Measurements from ENCODE around the gene DYNC1I1.

The DYNC1I1 gene

DNA sequence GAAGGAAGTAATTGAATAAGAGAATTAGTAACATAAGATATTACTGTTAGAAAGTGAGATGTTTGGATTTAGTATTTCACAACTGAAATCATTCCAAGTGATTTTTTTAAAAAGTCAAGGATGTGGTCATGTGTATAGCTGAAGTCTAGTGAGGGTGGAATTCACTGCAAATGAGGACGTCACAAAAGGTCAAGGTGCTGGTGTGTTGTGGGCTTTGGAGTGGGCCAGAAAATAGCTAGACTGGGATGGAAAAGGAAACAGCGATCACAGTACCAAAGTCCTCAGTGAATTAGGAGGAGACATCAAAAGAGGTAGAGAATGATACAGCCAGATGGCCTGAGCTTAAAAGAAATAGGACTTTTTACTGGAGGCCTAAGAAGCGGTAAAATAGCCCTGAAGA, 272.8 kb downstream of the DYNC1I1 start:
- TF ChIP-seq FOXP2 (optimal IDR thresholded peaks at IDR 0.05; ENCODE audit: borderline replicate concordance, extremely low read depth, extremely low read length, insufficient read depth), result no peak
- TF ChIP-seq POLR2AphosphoS5 (IDR thresholded peaks at IDR 0.05; ENCODE audit: low read depth, low read length), result no peak
- TF ChIP-seq, protein P1, sequence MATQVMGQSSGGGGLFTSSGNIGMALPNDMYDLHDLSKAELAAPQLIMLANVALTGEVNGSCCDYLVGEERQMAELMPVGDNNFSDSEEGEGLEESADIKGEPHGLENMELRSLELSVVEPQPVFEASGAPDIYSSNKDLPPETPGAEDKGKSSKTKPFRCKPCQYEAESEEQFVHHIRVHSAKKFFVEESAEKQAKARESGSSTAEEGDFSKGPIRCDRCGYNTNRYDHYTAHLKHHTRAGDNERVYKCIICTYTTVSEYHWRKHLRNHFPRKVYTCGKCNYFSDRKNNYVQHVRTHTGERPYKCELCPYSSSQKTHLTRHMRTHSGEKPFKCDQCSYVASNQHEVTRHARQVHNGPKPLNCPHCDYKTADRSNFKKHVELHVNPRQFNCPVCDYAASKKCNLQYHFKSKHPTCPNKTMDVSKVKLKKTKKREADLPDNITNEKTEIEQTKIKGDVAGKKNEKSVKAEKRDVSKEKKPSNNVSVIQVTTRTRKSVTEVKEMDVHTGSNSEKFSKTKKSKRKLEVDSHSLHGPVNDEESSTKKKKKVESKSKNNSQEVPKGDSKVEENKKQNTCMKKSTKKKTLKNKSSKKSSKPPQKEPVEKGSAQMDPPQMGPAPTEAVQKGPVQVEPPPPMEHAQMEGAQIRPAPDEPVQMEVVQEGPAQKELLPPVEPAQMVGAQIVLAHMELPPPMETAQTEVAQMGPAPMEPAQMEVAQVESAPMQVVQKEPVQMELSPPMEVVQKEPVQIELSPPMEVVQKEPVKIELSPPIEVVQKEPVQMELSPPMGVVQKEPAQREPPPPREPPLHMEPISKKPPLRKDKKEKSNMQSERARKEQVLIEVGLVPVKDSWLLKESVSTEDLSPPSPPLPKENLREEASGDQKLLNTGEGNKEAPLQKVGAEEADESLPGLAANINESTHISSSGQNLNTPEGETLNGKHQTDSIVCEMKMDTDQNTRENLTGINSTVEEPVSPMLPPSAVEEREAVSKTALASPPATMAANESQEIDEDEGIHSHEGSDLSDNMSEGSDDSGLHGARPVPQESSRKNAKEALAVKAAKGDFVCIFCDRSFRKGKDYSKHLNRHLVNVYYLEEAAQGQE (IDR thresholded peaks at IDR 0.05; ENCODE audit: insufficient read depth in 1 of 2, low read depth in 2 of 2, low read length in 2 of 2), result no peak
- no peak for TF ChIP-seq TAF1 (IDR thresholded peaks at IDR 0.05; ENCODE audit: borderline replicate concordance, insufficient read depth, low read length)
- TF ChIP-seq SIN3A (IDR thresholded peaks at IDR 0.05; ENCODE audit: borderline replicate concordance, insufficient read depth, low read length), result no peak

DNA sequence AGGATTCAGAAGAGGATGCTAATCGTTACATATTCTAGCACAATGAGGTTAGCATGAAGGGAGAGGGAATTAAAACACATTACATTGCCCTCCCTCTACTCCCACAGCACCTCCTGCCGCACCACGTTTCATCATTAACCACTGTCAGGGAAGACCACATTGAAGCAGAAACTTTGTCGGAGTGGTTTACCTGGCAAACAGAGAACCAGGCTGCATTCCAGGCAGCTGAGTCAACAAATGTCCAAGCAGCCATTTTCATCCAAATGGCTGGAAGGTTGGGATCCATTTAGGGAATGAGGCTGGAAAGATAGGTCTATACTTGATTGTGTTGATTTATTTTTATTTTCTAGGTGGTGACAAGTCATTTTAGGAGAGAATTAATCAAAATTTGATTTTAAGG, 273.6 kb downstream of the DYNC1I1 start:
- TF ChIP-seq, protein P1 (IDR thresholded peaks at IDR 0.05; ENCODE audit: insufficient read depth in 1 of 2, low read depth in 2 of 2, low read length in 2 of 2), result no peak
- no peak for TF ChIP-seq TAF1 (IDR thresholded peaks at IDR 0.05; ENCODE audit: borderline replicate concordance, insufficient read depth, low read length)
- TF ChIP-seq SIN3A (IDR thresholded peaks at IDR 0.05; ENCODE audit: borderline replicate concordance, insufficient read depth, low read length), result no peak
- TF ChIP-seq POLR2AphosphoS5 (IDR thresholded peaks at IDR 0.05; ENCODE audit: low read depth, low read length), result no peak
- no peak for TF ChIP-seq FOXP2 (optimal IDR thresholded peaks at IDR 0.05; ENCODE audit: borderline replicate concordance, extremely low read depth, extremely low read length, insufficient read depth)

DNA sequence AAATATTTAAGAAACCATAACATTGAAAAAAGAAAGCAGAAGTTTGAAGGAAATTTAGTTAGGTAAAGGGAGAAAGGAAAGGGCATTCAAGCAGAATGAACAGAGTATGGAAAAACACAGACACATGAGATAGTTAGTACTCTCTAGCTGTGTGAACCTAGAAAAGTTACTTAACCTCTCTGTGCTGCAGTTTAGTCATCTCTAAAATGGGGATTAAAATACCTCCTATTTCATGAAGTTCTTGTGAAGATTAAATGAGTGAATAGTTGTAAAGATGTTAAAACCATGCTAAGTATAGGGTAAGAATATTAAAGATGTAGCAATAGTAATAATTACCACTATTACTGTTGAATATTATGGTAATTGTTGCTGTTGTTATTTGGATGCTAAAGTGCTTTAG, 279.9 kb downstream of the DYNC1I1 start:
- no peak for TF ChIP-seq FOXP2 (optimal IDR thresholded peaks at IDR 0.05; ENCODE audit: borderline replicate concordance, extremely low read depth, extremely low read length, insufficient read depth)
- TF ChIP-seq POLR2AphosphoS5 (IDR thresholded peaks at IDR 0.05; ENCODE audit: low read depth, low read length), result no peak
- TF ChIP-seq TAF1 (IDR thresholded peaks at IDR 0.05; ENCODE audit: borderline replicate concordance, insufficient read depth, low read length), result no peak
- TF ChIP-seq SIN3A (IDR thresholded peaks at IDR 0.05; ENCODE audit: borderline replicate concordance, insufficient read depth, low read length), result no peak
- TF ChIP-seq, protein P1 (IDR thresholded peaks at IDR 0.05; ENCODE audit: insufficient read depth in 1 of 2, low read depth in 2 of 2, low read length in 2 of 2), result no peak

DNA sequence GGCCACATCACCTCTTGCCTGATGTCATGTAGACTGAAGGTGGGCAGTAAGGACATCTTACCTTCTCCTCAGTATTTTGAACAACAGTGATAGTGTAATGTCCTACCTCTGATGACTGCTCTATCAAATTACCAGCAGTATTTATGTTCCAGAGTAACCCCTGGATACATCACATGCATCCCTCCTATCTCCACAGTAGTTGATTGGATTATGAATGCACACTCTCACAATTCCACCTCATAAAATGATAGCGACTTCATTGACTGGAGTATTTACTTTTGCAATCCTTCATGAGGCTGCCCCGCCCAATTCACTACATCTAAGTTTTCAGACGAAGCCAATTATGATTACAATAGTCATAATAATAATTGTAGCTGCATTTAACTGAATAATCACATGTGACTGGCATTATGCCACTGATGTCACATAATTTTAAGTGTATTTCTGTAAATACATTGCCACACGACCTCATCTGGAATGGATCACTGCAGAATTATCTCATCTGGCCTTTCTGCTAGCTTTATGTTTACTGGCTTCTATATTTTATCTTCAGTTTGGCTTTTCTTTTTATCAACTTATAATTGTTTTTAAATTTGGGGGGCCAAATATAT, 280.6 kb downstream of the DYNC1I1 start:
- TF ChIP-seq TAF1 (IDR thresholded peaks at IDR 0.05; ENCODE audit: borderline replicate concordance, insufficient read depth, low read length) (no peak), FOXP2 (optimal IDR thresholded peaks at IDR 0.05; ENCODE audit: borderline replicate concordance, extremely low read depth, extremely low read length, insufficient read depth) (no peak), SIN3A (IDR thresholded peaks at IDR 0.05; ENCODE audit: borderline replicate concordance, insufficient read depth, low read length) (no peak), POLR2AphosphoS5 (IDR thresholded peaks at IDR 0.05; ENCODE audit: low read depth, low read length) (no peak)
- TF ChIP-seq, protein P1 (IDR thresholded peaks at IDR 0.05; ENCODE audit: insufficient read depth in 1 of 2, low read depth in 2 of 2, low read length in 2 of 2), result no peak
